HG02610 (cell line): Measurements from ENCODE around the gene EMC9.
A peak's percentile ranks its signal among the peaks of the same experiment; 100 is the strongest.

Source experiments
- ATAC-seq: cut with Tn5 transposase; IDR thresholded peaks from one replicate; pipeline ENCODE4 v1.9.1; 2021; ENCODE audit warnings: mild to moderate bottlenecking, moderate library complexity; ENCODE audit not compliant: unreplicated experiment

The EMC9 gene

DNA sequence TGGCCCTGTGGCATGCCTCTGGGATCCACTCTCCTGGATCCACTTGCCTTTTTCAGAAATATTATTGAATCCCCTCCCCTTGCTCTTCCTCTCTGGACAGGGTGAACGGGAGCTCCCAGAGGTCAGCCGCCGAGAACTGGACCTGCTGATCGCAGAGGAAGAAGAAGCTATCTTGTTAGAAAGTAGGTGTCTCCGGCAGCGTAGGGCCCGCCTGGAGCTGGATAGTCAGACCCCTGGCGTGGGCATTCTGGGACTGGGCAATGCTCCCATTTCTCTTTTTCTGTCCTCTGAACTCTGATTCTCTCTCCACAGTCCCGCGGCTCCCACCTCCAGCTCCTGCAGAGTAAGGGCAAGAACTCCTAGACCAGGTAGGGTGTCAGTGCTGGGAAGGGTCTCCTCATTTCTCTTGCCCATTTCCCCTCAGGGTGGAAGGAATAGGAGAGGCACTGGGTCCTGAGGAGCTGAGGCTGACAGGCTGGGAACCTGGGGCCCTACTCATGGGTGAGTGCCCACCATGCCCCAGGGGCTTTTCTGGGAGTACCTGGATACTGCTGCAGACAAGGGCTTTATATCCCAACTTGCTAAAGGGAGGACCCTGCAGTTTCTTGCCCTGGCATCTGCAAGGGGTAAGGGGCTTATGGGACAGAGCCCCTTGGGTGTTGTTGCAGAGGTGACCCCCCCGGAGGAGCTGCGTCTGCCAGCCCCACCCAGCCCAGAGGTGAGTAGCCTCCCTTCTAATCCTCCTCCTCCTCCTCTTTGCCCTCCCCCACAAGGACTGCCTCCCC is 35.8 kb upstream of the EMC9 start:
- ATAC-seq: no peak

DNA sequence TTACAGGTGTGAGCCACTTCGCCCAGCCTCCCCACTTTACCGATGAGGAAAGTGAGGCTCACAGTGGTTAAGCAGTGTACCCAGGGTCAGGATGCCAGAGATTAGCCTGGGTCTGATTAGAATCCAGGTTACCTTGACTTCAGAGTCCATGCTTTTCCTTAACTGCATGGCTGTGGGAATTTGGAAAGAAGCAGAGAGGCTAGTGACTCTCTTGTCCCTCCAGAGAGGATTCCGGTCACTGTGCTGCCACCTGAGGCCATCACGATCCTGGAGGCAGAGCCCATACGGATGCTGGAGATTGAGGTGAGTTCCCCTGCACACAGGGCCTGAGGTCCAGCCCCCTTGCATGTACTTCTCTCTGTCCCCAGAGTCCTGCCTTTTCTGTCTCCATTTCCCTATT is 35.2 kb upstream of the EMC9 start:
- ATAC-seq: no peak

DNA sequence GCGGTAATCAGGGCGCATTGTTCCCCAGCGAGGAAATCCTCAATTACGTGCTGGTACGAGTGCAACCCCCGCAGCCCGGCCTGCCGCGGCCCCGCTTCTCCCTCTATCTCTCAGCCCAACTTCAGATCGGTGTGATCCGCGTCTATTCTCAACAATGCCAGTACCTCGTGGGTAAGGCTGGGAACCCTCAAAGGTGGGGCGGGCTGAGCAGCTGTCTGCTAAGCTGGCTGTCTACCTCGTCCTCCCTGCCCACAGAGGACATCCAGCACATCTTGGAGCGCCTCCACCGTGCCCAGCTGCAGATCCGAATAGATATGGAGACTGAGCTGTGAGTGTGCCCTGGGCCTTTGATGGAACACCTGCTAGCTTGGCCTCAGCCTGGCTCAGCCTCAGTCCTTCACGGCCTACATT is 31.5 kb upstream of the EMC9 start:
- no peak for ATAC-seq

DNA sequence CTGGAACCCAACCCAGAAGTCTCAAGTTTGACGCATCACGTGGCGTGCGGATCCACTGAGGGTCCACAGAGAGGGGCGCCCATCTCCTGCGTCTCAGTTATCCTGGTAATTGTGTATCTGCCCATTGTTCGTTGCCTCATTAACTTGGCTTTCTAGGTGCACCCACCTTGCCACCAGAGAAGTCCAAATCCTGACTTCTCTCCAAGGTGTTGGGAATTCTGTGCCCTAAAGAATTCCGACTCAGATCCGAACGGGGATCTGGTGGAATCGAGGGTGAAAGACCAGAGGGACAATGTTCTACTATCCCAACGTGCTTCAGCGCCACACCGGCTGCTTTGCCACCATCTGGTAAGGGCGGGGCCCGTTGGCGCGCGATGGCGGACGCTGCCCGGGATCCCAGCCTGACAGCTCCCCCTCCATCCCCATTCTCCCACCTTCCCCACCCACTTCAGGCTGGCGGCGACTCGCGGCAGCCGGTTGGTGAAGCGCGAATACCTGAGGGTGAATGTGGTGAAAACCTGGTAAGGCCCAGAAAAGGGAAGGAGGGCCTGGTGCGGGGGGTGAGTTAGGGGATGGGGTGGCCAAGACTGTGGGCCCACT is 31.0 kb upstream of the EMC9 start:
- no peak for ATAC-seq

DNA sequence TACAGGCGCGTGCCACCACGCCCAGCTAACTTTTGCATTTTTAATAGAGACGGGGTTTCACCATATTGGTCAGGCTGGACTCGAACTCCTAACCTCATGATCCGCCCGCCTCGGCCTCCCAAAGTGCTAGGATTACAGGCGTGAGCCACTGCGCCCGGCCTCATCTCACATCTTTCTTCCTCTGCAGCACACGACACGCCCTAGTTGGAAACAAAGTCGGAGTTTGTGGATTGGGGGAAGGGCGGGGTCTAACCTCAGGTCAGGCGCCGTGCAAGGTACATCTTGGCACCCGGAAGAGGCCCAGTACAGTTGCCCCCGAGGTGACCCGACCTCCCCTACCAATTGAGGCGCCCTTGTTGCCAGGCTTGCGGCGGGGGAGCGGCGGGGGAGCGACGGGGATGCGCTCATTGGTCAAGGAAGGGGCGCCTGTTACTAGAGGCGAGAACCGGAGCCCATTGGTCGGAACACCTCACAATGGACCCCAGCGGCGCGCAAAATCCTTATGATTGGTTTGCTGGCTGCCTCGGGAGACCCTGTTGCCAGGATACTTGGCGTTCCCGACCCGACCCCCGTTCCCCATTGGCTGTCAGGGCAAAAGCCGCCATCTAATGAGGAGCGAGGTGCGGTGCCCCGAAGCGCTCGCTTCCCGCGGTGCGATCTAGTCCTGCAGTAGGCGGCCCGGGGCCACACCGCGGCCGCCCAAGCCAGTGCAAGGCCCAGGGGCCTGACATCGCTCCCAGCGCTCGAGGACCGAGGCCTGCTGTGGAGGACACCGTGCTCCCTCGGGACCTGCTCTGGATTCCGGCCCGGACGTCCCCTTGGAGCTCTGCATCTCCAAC is 30.2 kb upstream of the EMC9 start, which contains the start of gene REC8:
TSS of gene REC8 (plus strand) at position 659 of the 839 bp plus-strand sequence. CDS start 473 bp downstream, outside the sequence.
- ATAC-seq: peak; percentile 60

DNA sequence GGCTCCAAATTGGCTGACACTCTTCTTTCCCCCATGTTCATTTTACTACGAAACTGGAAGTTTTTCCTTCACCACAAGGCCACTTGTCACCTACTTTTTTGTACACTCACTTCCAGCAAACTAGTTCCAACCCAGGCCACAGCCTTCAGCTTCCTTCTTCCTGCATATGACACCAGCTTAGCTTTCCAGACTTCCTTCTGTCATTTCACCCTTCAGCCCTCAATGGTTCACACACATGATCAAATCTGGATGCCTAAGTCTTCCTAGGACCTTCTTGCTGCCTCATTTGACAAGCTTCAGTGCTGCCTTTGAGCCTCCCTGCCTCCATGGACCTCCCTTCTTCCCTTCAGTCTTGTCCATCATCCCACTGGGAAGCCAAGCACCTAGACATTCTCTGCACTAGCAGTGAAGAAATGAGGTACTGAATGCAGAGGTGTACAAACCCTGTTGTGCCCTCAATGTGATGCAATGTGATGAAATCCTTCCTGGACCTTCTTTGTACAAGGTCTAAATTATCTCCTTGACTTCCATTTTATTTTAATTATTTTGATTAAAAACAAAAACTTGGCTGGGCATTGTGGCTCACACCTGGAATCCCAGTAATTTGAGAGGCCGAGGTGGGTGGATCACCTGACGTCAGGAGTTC is 26.2 kb upstream of the EMC9 start:
- no peak for ATAC-seq

DNA sequence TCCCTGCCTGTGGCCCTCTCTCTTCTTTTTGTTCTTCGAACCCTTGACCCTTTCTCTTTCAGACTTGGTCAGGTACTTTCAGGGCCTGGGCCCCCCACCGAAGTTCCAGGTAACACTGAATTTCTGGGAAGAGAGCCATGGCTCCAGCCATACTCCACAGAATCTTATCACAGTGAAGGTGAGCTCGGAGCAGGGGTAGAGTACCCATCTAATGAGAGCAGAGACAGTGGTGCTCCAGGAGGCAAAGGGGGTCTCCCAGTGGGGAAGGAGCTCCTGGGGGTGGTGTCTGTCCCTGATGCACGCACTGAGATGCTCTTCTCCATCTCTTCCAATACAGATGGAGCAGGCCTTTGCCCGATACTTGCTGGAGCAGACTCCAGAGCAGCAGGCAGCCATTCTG is 24.4 kb upstream of the EMC9 start:
- ATAC-seq: no peak

DNA sequence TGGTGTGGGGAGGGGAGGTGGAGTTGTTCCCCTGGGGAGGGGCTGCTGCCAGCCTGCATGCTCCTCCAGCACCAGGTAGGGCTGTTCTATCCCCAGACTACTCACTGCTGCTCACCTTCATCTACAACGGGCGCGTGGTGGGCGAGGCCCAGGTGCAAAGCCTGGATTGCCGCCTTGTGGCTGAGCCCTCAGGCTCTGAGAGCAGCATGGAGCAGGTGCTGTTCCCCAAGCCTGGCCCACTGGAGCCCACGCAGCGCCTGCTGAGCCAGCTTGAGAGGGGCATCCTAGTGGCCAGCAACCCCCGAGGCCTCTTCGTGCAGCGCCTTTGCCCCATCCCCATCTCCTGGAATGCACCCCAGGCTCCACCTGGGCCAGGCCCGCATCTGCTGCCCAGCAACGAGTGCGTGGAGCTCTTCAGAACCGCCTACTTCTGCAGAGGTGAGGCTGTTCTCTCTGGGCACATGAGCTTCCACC is 23.2 kb upstream of the EMC9 start:
- no peak for ATAC-seq

DNA sequence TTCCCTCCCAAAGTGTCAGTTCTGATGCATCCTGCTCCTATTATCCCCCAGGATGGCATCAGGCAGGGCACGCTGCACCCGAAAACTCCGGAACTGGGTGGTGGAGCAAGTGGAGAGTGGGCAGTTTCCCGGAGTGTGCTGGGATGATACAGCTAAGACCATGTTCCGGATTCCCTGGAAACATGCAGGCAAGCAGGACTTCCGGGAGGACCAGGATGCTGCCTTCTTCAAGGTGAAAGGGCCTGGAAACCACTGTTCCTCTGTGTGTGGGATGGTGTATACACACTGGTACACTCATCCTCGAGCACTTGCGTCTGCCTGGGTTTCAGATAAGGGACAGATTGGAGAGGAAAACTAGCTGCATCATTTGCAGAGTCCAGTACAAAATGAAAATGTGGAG is 20.7 kb upstream of the EMC9 start:
- ATAC-seq: no peak

DNA sequence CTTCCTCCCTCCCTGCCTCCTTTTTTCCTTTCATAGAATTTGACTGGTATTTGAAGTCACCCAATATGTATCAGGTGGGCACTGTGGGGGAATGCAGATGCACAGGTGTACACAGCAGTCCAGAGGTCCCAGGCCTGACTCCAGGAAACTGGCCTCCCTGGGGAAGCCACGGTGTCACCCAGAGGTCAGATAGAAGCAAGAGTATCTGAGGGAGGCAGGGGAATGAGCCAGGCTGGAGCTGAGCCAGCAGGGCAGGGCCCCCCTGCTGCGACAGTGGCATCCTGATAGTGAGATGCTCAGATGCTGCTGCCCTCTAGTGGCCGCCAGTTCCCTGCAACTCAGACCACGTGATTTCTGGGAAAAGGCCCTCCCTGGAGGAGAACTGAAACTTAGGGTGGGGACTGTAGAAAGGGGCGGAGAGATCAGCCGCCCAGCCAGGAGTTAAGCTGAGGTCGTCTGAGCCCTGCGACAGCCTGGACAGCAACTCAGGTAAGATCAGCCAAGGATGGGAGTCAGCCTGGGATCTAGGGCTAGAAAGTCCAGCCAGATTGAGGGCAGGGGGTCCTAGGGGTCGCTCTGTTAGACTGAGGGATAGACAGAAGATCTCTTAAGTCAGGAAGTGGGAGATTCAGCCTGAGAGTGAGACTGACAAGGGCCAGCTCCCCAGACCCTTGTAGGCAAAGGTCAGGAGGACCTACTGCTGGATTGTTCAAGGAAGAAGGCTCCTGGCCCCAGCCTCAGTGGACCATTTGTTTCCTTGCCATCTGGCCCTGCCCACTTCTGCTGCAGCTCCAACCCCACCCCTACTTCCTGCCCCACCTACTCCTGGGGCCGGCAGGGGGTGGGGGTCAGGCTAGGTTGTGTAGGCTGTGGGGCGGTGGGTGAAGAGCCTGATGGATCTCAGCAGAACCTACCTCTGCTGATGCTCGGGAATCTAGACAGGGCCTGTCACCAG is 19.7 kb upstream of the EMC9 start, which contains the start of gene IRF9:
TSS of gene IRF9 (plus strand) at position 416 of the 955 bp plus-strand sequence. CDS start 880 bp downstream, outside the sequence.
- peak; percentile 77 for ATAC-seq

DNA sequence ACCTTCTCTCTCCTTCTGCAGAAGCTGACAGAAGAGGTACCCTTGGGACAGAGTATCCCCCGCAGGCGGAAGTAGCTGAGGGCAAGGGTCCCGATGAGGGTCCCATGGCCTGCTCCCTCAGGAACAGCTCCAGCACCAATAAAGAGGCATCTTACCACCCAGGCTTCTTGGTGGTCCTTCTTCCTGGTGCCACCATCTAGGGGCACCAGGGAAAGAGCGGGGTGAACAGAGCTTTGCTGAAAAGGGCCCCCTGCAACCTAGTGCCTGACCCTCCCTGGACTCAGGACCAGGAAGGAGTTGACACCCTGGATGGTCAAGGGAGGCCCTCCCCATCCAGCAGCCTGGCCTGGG is 19.1 kb upstream of the EMC9 start:
- no peak for ATAC-seq

DNA sequence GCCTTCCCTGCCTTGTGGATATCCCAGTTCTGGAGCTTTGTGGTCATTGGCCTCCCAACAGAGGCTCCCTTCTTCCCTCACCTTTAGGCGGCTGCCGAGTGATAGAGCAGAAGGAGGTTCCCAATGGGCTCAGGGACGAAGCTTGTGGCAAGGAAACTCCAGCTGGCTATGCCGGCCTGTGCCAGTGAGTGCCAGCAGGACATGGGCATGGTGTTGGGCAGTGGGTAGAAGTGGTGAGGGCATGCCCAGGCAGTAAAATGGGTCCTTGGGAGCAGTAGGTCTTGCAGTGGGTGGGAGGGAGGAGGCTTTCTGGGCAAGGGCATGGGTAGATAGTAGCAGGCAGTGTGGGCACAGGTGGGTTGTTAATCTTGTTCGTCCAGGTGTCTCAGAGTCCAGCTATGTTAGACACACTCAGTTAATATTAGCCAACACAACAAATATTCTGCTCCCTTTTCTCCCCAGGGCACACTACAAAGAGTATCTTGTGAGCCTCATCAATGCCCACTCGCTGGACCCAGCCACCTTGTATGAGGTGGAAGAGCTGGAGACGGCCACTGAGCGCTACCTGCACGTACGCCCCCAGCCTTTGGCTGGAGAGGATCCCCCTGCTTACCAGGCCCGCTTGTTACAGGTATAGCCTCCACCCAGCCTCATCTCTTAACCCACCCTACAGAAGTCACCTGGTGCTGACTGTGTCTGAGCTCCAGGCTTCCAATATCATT is 18.5 kb upstream of the EMC9 start:
- ATAC-seq: no peak

DNA sequence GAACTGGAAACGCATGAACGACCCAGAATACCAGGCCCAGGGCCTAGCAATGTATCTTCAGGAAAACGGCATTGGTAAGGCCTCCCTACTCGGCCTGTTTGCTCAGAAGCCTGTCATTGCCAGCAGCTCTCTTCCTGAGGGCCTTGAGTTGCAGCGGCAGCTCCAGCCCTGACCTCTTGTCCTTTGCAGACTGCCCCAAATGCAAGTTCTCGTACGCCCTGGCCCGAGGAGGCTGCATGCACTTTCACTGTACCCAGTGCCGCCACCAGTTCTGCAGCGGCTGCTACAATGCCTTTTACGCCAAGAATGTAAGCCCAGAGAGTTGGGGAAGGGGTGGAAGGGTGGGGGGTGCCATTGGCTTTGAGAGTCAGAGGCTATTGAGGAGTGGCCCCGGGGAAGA is 15.9 kb upstream of the EMC9 start:
- ATAC-seq: no peak

DNA sequence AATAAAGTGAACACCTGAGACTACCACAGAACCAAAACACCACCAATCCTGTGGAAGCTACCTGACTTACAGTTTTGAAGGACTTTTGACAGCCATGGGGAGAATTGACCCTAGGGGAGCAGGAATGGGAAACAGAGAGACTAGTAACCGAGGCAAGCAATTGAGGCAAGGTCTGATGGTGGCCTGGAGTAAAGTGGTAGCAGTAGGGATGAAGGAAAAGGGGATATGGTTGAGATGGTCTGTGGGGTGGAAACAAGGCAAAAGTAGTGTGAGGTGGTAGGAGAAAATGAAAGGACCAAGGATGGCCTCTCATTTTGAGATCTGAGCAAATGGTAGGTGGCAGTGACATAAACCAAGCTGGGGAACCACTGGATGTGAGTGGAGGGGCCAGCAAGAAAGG is 15.4 kb upstream of the EMC9 start:
- ATAC-seq: no peak

DNA sequence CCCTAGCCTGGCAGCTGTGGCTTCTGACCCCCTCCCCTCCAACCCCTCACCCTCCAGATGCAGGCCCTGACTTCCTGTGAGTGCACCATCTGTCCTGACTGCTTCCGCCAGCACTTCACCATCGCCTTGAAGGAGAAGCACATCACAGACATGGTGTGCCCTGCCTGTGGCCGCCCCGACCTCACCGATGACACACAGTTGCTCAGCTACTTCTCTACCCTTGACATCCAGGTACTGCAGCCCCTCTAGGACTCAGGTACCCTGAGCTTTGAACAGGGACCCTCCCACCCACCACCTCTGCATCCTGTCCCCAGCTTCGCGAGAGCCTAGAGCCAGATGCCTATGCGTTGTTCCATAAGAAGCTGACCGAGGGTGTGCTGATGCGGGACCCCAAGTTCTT is 13.7 kb upstream of the EMC9 start:
- no peak for ATAC-seq

DNA sequence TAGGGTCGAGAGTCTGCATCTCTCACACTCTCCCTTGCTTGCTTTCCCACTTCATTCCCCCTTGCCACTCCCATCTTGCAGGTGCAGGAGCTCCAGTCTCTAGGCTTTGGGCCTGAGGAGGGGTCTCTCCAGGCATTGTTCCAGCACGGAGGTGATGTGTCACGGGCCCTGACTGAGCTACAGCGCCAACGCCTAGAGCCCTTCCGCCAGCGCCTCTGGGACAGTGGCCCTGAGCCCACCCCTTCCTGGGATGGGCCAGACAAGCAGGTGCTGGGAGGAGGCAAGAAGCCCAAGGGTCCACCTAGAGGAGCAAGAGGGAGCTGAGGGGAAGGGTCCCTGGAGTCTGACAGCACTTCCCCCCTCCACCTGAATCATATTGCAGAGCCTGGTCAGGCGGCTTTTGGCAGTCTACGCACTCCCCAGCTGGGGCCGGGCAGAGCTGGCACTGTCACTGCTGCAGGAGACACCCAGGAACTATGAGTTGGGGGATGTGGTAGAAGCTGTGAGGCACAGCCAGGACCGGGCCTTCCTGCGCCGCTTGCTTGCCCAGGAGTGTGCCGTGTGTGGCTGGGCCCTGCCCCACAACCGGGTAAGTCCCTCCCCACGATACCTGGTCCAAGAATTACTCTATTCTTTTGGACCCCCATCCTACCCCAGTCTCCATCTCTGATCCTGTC is 10.2 kb upstream of the EMC9 start:
- no peak for ATAC-seq

DNA sequence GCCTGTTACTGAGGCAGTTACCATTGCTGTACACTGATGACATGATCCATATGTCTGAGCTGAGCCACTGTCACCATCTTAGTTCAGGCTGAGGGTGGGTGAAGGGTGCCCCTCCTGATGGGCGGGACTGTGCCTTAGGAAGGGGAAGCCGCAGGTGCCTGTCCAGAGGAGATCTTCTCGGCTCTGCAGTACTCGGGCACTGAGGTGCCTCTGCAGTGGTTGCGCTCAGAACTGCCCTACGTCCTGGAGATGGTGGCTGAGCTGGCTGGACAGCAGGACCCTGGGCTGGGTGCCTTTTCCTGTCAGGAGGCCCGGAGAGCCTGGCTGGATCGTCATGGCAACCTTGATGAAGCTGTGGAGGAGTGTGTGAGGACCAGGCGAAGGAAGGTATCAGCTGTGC is 9.6 kb upstream of the EMC9 start:
- no peak for ATAC-seq

DNA sequence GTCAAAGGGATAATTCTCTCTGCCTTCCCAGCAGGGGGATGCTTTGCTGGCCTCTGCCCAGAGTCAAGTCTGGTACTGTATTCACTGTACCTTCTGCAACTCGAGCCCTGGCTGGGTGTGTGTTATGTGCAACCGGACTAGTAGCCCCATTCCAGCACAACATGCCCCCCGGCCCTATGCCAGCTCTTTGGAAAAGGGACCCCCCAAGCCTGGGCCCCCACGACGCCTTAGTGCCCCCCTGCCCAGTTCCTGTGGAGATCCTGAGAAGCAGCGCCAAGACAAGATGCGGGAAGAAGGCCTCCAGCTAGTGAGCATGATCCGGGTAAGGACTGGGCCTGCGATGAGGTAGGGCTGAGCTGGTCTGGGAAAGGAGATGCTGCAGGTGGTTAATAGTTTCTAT is 9.2 kb upstream of the EMC9 start:
- no peak for ATAC-seq

DNA sequence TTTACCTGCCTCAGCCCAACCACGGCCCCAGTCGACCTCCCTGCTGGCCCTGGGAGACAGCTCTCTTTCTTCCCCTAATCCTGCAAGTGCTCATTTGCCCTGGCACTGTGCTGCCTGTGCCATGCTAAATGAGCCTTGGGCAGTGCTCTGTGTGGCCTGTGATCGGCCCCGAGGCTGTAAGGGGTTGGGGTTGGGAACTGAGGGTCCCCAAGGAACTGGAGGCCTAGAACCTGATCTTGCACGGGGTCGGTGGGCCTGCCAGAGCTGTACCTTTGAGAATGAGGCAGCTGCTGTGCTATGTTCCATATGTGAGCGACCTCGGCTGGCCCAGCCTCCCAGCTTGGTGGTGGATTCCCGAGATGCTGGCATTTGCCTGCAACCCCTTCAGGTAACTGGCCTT is 8.7 kb upstream of the EMC9 start:
- no peak for ATAC-seq
